DMS153 treated with DMSO at 0.1 percent for 48 hours (cell line): Measurements from ENCODE around the gene AK8.
A peak's percentile ranks its signal among the peaks of the same experiment; 100 is the strongest.
"Not testable (repeated sequence)": the region's sequence is repeated elsewhere in the genome, so short reads cannot be mapped to it uniquely, and the experiment has no call there.

Experiments
- DNase-seq: peaks from one replicate; lab custom pipeline; 2025; ENCODE audit not compliant: unreplicated experiment; lab: John Stamatoyannopoulos, UW

The AK8 gene

DNA sequence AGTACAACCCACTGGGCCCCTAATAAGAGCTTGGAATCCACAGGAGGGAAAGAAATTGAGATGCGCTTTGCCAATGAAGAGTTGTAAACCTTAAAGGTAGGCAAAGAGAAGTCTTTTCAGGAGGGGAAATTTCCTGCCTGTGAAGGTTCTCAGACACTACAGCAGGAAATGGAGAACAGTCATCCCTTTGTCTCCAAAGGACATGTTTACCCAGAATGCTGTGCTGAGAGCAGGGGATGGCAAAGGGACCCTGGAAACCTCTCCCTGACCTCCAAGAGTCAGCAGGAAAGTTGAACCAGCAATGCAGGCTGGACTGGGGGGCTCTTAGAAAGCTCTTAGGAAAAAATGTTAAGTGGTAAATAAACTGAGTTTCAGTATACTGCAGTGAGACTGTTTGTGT lies 103.2 kb downstream of the AK8 start:
- no peak for DNase-seq

DNA sequence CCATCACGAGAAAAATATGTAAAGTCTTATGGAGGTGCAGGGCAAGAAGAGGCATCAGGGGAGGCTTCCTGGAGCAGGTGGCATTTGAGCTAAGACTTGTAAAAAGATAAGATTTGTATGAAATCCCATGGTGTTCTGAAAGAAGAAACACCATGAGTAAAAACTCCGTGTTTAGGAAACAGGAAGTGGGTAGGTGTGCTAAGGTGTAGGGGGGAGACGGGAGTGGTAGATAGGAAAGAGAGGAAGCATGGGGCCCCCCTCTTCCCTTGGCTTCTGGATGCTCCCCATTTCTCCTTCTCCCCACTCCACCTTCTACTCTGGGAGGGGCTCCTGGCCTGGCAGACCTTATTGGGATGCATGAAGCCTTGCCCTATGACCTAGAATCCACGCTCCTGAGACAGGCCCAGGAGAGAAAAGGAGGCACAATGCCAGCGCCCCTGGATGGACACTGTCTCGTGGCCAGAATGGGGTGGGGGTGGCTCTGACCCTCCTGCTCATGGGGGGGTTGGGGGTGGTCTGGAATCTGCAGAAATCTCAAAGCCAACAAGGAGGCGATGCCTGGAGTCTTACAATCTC lies 104.2 kb downstream of the AK8 start:
- no peak for DNase-seq

DNA sequence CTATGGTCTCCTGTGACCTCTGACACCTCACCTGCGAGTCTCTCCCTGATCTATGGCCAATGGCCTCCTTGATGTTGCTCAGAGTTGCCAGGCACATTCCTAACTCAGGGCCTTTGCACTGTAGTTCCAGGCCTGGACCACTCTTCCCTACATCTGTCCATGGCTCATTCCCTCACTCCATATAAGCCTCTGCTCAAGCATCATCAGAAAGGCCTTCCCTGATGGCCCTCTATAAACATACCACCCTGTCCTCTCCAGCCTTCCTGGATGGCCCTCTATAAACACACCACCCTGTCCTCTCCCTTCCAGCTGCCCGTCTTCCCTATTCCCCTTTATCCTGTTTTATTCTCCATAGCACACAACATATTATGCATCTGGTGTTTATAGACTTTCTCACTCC lies 105.0 kb downstream of the AK8 start:
- no peak for DNase-seq

DNA sequence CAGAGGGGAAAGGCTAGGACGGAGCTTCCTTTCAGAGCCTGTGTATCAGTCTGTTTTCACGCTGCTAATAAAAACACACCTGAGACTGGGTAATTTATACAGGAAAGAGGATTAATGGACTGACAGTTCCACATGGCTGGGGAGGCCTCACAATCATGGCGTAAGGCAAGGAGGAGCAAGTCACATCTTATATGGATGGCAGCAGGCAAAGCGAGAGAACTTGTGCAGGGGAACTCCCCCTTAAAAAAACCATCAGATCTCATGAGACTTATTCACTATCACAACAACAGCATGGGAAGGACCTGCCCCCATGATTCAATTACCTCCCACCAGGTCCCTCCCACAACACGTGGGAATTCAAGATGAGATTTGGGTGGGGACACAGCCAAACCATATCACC lies 106.3 kb downstream of the AK8 start:
- DNase-seq, result not testable (repeated sequence)

DNA sequence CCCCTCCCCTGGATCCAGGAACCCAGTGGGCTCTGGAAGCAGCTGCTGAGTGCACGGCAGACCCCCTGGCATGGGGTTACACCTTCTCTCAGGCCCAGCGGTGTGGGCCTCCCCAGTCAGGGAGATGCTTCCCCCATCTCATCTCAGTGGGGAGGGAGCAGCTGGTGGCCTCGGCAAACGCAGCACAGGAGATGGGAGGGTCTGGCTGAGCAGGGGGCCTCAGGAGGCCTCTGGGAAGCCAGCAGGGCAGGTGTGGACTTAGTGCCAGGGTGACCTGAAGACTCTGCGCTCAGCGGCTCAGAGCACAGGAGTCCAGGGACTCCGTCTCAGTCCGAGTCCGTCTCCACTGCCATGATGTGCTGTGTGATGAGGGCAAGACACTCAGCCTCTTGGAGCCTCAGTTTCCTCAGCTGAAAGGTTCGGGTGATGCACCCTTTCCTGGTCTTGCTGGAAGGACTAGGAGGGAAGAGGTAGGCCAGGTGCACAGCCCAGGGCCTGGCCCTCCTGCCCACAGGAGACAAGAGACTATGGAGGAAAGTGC lies 107.2 kb downstream of the AK8 start:
- no peak for DNase-seq

DNA sequence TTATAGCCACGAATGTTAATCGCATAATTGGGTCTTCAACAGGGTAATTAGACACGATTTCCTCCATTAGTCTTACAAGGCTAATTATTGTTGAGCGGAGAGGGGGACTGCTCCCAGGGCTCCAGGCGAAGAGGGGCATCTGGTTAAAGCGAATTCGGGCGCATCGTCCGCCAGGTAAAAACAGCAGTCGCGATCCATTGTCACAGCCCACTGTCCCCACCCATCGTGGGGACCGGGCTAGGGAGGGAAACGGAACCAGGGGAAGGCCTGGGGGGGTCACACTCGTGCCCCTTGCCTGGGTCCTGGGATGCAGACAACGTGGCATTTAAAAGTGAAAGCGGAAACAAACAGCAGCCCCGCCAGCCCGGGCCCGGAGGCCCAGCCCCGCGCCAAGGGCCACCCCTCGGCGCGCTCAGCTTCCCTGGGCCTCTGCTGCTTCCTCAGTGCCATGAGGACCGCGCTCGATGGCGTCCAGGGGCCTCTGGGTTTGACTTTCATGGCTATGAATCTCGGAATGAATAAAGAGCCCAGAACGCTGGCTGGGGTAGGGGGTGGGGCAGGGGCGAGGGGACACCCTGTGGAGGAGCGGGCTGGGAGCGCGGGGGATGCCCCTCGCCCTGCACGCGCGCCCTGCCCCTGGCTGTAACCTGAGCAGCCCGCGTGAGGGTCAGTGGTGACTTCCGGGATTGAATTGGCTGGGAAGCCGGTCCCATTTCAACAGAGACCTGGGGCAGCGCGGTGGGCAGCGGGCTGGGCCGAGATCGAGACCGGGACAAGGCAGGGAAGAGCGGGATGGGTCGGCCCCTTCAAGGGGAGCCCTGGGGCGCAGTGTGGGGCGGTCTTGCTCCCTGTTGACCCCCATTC lies 107.9 kb downstream of the AK8 start:
- peak; percentile 56 for DNase-seq

DNA sequence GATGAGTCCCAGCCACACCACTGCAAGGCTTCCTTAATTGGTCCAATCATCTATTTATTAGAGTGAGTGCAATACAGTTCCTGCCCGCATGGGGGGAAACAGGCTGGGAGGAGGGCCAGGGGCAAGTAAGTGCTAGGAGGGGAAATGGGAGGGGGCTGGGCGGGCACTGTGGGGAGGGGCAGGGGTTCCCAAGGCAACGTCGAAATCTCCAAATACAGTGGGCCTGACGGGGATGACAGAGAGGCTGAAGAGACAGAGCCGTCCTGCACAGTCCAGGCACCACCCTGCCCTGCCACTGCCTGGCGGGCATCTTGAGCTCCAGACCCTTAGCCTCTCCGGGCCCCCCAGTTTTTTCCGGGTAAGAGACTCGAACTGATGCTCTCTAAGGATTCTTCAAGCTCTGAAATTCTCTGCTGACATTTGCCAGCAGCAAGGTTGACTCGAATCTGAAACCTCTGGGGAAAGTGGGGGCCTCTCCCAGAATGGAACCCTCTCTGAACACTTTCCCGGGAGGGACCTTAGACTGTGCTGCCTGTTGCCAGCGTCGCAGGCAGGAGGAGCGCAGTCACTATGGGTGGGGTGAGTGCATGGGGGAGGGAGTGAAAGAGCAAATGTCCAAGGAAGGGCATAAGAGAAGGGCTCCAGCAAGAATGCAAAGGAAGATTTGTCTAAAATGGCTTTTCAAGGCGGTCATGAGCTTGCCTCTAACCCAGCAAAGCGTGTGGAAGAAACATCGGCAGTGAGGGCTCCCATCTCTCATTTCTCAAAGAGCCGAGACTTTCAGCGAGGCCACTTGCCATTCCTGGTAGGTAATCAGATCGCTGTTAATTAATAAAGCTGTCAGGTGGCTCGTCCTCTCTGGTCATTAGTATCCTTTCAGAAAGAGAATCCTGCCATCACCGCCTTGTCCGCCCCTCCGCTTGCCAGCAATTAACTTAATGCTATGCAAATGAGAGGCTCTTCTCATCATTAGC lies 108.9 kb downstream of the AK8 start:
- peak; percentile 70 for DNase-seq

DNA sequence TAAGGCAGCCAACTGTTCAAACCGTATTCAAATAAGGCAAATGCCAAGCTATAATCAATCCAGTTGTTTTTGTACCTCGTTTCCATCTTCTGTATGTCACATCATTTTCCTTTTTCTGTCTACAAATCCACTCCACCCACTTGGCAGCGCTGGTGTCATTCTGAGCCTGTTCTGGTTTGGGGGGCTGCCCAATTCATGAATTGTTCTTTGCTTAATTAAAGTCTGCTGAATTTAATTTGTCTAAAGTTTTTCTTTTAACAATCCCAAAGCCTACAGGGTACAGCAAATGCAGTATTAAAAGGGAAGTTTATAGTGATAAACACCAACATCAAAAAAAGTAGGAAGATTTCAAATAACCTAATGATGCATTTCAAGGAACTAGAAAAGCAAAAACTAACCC lies 114.5 kb downstream of the AK8 start:
- DNase-seq, result no peak

DNA sequence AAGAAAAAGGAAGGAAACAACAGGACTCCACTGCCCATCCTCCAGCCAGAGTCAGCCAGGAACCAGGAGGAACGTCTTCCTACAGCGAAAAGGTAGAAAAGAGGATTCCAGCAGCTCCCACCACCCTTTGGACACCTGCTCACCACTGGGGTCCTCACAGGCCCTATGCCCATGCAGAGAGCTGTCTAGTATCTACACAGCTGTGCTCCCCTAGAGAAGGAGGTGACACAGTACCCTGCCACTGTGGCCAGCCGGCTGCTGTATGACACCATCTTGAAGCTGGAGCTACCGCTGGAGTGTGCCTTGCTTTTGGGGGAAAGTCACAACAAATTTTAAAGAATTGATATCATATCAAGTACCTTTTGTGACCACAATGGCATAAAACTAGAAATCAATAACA lies 115.2 kb downstream of the AK8 start:
- DNase-seq, result no peak

DNA sequence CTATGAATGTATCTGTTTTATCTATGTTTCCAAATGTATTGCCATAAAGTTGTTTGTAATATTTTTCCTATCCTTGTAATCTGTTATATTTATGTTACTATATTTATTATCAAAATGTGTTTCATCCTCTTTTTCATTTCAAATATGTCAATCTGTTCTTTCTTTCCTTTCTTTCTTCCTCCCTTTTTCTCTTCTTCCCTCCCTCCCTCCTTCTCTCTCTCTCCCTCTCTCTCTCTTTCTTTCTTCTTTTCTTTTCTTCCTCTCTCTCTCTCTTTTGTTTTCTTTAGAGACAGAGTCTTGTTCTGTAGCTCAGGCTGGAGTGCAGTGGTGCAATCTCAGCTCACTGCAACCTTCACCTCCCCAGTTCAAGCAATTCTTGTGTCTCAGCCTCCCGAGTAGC lies 116.5 kb downstream of the AK8 start:
- no peak for DNase-seq

DNA sequence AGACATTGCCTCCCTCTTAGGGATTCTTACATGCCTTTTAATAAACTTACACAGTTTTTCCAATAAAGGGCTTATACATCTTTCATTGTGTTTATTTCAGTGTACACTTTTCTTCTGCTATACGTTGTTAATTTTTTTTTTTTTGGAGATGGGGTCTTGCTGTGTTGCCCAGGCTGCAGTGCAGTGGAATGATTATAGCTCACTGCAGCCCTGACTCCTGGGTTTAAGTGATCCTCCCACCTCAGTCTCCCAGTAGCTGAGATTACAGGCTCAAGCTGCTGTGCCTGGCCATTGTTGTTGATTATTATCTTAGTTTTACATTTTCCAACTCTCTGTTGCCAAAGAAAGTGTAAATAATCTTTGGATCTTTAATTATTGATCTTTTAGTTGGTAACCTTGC lies 118.0 kb downstream of the AK8 start:
- DNase-seq, result no peak

DNA sequence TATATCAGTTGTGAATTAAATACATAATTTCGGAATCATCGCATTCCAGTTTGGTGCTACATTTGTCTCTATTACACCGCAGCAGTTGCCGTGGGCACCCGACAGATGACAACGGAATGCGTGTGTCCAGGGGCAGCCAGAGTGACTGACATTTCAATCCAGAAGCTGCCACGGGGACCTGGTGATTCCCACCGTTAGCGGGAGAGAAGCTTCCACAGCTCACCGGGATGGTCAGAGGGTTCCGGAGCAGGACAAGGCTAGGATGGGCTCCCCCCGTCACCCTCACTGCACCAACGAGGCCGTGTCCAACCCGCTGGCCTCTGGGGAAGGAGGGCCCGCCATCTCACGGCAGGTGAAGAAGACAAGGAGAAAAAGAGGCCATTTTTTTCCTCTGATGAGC lies 121.1 kb downstream of the AK8 start:
- DNase-seq, result no peak

DNA sequence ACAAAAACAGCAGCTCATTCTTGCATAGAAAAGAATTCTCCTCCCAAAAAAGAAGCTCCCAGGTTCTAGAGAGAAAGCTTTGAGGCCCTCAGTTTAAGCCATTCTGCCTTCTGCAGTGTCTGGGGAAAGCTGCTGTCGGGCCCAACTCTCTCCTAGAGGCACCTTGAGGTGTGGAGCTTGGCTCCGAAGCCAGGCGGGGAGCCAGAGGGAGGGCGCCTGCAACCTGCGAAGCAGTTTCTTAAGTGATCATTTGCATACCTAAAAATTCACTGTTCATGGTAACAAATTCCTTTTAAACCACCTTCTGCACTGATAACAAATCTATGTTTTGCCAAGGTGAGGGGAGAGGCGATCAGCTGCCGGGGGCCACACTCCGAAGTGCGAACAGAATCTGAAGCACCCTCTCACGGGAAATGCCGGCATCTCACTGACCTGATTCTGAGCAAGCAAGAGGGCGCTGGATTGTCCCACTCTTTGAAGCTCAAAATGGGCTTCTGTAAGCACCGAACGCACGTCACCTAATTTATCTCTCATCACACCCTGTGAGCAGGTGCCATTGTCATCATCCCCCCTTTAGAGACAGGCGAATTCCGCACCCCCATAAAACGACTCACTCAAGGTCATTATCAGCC lies 121.8 kb downstream of the AK8 start:
- DNase-seq, result no peak

DNA sequence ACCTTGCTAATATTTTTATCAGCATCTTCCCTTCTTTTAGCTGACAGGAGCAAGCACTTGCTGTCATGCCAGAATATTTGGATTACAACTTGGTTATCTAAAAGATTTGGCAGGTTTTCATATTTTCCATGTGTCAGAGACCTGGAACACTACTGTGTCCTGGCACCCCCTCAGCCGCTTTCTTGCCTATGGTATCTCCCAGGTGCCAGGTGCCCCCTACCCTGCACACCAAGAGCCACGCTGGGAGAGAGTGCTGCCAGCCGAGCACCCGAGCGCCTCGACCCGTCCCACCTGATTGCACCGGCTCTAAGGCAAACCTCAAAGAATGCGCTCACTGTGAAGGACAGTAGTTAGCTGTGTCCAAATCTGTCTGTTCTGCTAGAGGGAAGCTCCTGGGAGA lies 123.0 kb downstream of the AK8 start:
- no peak for DNase-seq

DNA sequence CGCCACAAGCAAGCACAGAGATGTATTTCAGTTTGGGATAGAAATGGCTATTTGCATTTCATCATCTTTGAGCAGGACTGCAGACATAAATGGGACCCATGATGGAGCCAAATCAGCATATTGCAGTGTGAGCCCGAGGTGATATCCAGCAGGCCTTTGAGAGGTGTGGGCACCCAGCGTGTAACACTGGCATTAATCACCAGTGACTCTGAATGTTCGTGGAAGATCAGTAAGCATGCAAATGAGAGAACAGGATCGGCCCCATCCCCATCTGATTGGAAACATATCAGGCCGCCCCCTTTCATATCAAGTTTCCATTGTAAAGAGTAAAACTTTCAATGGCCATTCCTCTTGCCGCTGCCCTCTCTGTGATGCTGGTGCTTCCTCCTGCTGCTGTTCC lies 123.8 kb downstream of the AK8 start:
- DNase-seq, result no peak

DNA sequence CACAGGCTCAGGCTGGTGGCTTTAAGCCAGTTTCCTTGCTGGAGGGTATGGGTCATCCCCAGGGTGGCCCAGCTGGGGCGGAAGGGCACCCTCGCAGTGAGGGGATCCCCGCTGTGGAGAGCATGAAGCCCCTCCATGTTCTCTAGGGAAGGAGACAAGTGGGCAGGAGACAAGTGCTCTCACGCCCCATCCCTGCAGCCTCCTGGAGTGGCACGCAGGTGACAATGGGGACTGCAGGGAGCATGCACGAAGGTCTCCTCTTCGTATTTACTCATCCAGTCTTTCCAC lies 124.5 kb downstream of the AK8 start:
- DNase-seq, result no peak

DNA sequence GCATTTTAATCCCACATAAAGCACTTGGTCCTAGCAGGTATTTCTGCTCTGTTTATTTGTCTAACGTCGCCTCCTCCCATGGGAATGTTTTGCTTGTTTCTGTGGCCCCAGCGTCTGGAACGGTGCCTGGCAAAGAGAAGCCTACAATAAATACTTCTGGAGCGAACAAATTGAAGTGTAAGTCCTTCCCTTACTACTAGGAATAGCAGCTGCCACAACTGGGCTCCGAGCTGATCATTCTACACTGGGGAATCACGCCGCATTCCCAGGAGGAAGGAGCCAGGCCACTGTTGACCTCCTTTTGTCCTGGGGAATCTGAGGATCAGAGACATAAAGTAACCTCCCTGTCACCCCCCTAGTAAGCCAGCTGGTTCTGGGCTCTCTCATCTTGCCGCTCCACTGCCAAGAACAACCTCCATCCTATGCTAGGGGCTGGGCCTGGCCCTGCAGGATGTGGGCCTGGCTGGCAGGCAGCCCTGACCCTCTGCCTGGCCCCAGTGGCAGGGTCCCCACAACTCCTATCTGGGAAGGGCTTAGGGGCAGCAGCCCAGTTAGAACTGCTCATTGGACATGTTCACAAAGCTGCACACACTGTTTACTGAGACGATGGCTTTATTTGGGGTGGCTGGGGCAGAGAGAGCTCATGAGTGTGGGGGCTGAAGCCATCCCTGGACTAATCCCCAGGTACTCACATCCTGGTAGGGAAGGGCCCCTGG lies 125.0 kb downstream of the AK8 start:
- DNase-seq, result no peak

DNA sequence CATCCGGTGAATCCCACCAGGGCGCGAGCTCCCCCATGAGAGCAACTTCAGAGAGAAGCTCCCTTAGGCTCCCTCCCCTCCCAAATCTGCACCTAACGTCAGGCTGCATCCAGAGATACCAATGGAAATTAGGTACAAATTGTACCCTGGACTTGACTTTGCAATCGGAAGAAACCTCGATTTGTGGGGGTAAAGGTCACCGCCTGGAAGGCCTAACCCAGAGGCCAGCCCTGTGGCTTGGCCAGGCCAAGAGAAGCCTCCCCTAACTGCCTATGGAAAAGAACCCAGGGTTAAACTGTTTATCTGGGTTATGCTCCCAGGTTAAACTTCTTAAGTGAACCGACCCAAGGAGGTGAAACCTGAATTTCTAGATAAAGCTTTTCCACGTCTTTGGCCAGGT lies 127.4 kb downstream of the AK8 start:
- no peak for DNase-seq

DNA sequence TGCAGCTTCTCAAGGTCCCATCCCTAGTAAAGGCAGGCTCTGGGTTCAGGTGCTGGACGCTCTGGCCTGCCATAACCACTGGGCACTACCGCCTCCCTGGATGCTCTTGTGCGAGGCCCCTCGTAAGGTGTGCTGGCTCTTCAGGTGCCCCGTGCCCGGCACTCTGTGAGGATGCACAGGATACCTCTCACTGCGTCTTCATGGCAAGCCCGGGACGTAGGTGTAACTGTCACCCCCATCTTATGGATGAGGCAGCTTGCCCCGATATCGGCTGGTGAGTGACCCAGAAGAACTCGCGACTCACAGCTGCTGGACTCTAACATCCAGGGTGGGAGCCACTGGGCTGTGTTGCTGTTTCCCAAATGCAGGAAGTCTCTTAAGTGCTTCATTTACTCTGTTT lies 128.8 kb downstream of the AK8 start:
- DNase-seq, result no peak

DNA sequence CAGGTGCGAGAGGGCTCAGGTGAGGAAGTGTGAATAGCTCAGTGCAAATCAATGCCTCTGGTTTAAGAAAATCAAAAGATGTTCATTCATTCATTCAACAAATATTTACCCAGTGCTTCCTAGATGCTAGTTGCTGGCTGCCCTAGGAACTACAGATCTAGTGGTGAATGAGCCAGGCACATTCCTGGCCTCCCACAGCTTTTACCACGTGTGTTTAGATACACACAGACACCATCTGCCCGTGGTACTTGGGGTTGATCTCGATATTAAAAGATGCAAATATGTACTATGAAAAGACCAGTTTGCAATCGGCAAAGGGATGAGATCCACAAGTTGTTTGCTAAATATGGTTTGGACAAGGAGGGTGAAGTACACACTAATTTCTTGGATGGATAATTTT lies 129.6 kb downstream of the AK8 start:
- no peak for DNase-seq
